ENCODE results near the gene SLX9. TPM values are rescaled to one million over a fixed set of nuclear protein-coding genes. Genes with fewer than 3 reads are reported as not detected.
A peak's percentile ranks its signal among the peaks of the same experiment; 100 is the strongest.

SLX9 gene
- total RNA-seq, 1 donor from 2014 or later, result 31.8 TPM

- no peaks in the 10 kb centered on the region for H3K9me3 Mint-ChIP-seq
- H3K36me3 Mint-ChIP-seq, result peaks cover 8% of the 10 kb centered on the region
- H3K27me3 Mint-ChIP-seq (ENCODE audit: low read depth), result no peaks in the 10 kb centered on the region
- DNase-seq (ENCODE audit: low spot score in 2 of 2, unreplicated experiment in 2 of 2), result no peak
- no peak for TF ChIP-seq CTCF (IDR thresholded peaks at IDR 0.05; ENCODE audit: unreplicated experiment)
- no peak overlapping the region for H3K4me3 Mint-ChIP-seq
- H3K4me1 Mint-ChIP-seq, result no peaks in the 10 kb centered on the region
- no peak overlapping the region for H3K27ac Mint-ChIP-seq
These were observed 8.7 kb downstream of the SLX9 start for GRCh38 chr21:44948426-44949120.

- no peaks in the 10 kb centered on the region for H3K27me3 Mint-ChIP-seq (ENCODE audit: low read depth)
- peaks cover 4% of the 10 kb centered on the region for H3K36me3 Mint-ChIP-seq
- no peak overlapping the region for H3K4me3 Mint-ChIP-seq
- no peak for TF ChIP-seq CTCF (IDR thresholded peaks at IDR 0.05; ENCODE audit: unreplicated experiment)
- no peak overlapping the region for H3K27ac Mint-ChIP-seq
- no peaks in the 10 kb centered on the region for H3K4me1 Mint-ChIP-seq
- DNase-seq (ENCODE audit: low spot score in 2 of 2, unreplicated experiment in 2 of 2), result no peak
- no peaks in the 10 kb centered on the region for H3K9me3 Mint-ChIP-seq
These were observed 9.4 kb downstream of the SLX9 start for GRCh38 chr21:44949161-44949778.

GRCh38 chr21:44949779-44950198 is 10.0 kb downstream of the SLX9 start:
- no peak overlapping the region for H3K27ac Mint-ChIP-seq
- H3K27me3 Mint-ChIP-seq (ENCODE audit: low read depth), result no peaks in the 10 kb centered on the region
- DNase-seq (ENCODE audit: low spot score in 2 of 2, unreplicated experiment in 2 of 2), result peak; percentile 70 to 87
- no peak overlapping the region for H3K4me3 Mint-ChIP-seq
- H3K9me3 Mint-ChIP-seq, result no peaks in the 10 kb centered on the region
- no peaks in the 10 kb centered on the region for H3K4me1 Mint-ChIP-seq
- peaks cover 4% of the 10 kb centered on the region for H3K36me3 Mint-ChIP-seq
- peak; percentile 87 for TF ChIP-seq CTCF (IDR thresholded peaks at IDR 0.05; ENCODE audit: unreplicated experiment)

- Mint-ChIP-seq H3K4me1 (no peaks in the 10 kb centered on the region), H3K9me3 (no peaks in the 10 kb centered on the region), H3K4me3 (no peak overlapping the region), H3K36me3 (peaks cover 4% of the 10 kb centered on the region), H3K27ac (no peak overlapping the region), H3K27me3 (ENCODE audit: low read depth) (no peaks in the 10 kb centered on the region)
- DNase-seq (ENCODE audit: low spot score in 2 of 2, unreplicated experiment in 2 of 2), result no peak
- TF ChIP-seq CTCF (IDR thresholded peaks at IDR 0.05; ENCODE audit: unreplicated experiment), result no peak
These were observed 10.5 kb downstream of the SLX9 start for GRCh38 chr21:44950351-44950750.

GRCh38 chr21:44951186-44951915 is 11.5 kb downstream of the SLX9 start:
- Mint-ChIP-seq H3K36me3 (peaks cover 2% of the 10 kb centered on the region), H3K27me3 (ENCODE audit: low read depth) (no peaks in the 10 kb centered on the region), H3K27ac (no peak overlapping the region), H3K9me3 (no peaks in the 10 kb centered on the region), H3K4me3 (no peak overlapping the region), H3K4me1 (no peaks in the 10 kb centered on the region)
- DNase-seq (ENCODE audit: low spot score in 2 of 2, unreplicated experiment in 2 of 2), result no peak
- no peak for TF ChIP-seq CTCF (IDR thresholded peaks at IDR 0.05; ENCODE audit: unreplicated experiment)
